Measurements from ENCODE around the gene RBM39.
"Not testable (repeated sequence)": the region's sequence is repeated elsewhere in the genome, so short reads cannot be mapped to it uniquely, and the experiment has no call there.

Gene RBM39

GRCh38 chr20:35741892-35742740 lies at the start of gene RBM39:
Gene RBM39 (minus strand): TSS chr20:35742260. CDS start chr20:35740874, 1,386 bp downstream.
- peak; percentile 100 for DNase-seq (ENCODE audit: low spot score)

- no peak for DNase-seq (ENCODE audit: low spot score)
Measured at GRCh38 chr20:35791821-35792220, 49.8 kb upstream of the RBM39 start.

- DNase-seq (ENCODE audit: low spot score), result no peak
Measured at GRCh38 chr20:35791097-35791496, 49.0 kb upstream of the RBM39 start.

GRCh38 chr20:35788796-35789195 lies 46.7 kb upstream of the RBM39 start:
- DNase-seq (ENCODE audit: low spot score), result no peak

GRCh38 chr20:35785541-35785940 lies 43.5 kb upstream of the RBM39 start:
- not testable (repeated sequence) for DNase-seq (ENCODE audit: low spot score)

GRCh38 chr20:35783811-35784210 lies 41.8 kb upstream of the RBM39 start:
- DNase-seq (ENCODE audit: low spot score), result not testable (repeated sequence)

GRCh38 chr20:35776513-35777101 lies 34.5 kb upstream of the RBM39 start:
- no peak for DNase-seq (ENCODE audit: low spot score)

- DNase-seq (ENCODE audit: low spot score), result no peak
Measured at GRCh38 chr20:35774391-35774790, 32.3 kb upstream of the RBM39 start.

GRCh38 chr20:35773154-35773751 lies 31.2 kb upstream of the RBM39 start:
- DNase-seq (ENCODE audit: low spot score), result peak; percentile 43

GRCh38 chr20:35772563-35773058 lies 30.6 kb upstream of the RBM39 start:
- DNase-seq (ENCODE audit: low spot score), result no peak

GRCh38 chr20:35771689-35772562 lies 29.9 kb upstream of the RBM39 start, which contains the start of gene PHF20:
Gene PHF20 (plus strand): TSS chr20:35772015. CDS start chr20:35801523, 29,508 bp downstream.
- DNase-seq (ENCODE audit: low spot score), result peak; percentile 99

GRCh38 chr20:35771367-35771688 lies 29.3 kb upstream of the RBM39 start:
- no peak for DNase-seq (ENCODE audit: low spot score)

- DNase-seq (ENCODE audit: low spot score), result peak; percentile 52
Measured at GRCh38 chr20:35768731-35769664, 26.9 kb upstream of the RBM39 start.

GRCh38 chr20:35767683-35768481 lies 25.8 kb upstream of the RBM39 start:
- DNase-seq (ENCODE audit: low spot score), result peak; percentile 78

- DNase-seq (ENCODE audit: low spot score), result no peak
Measured at GRCh38 chr20:35766843-35767242, 24.8 kb upstream of the RBM39 start.

GRCh38 chr20:35764936-35765335 lies 22.9 kb upstream of the RBM39 start:
- DNase-seq (ENCODE audit: low spot score), result not testable (repeated sequence)

- no peak for DNase-seq (ENCODE audit: low spot score)
Measured at GRCh38 chr20:35762461-35762860, 20.4 kb upstream of the RBM39 start.

GRCh38 chr20:35761548-35761947 lies 19.5 kb upstream of the RBM39 start:
- not testable (repeated sequence) for DNase-seq (ENCODE audit: low spot score)

- DNase-seq (ENCODE audit: low spot score), result no peak
Measured at GRCh38 chr20:35757098-35757705, 15.1 kb upstream of the RBM39 start.
